Measurements from ENCODE around the gene SLC8A3.

Gene SLC8A3

DNA sequence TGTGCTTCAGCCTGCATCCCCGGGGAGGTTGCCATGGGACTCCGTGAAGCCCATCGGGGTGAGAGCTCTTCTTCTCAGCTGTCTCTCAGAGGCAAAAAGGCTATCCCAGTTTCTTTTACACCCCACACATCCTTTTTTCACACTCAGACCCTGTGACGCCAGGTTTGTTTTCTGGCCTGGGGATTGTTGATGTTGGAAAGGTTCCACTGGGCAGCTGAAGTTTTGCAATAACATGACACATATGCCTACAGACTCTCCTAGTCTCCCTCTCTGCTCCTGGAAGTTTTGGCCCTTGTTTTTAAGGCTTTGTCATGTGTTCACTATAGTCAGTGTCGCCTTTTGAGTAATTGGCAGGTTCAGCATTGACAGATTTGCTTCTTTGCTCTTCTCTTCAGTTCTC is 190.9 kb downstream of the SLC8A3 start:
- no peak for DNase-seq (ENCODE audit: low read depth in 2 of 2)

- no peak for DNase-seq (ENCODE audit: low read depth in 2 of 2)
Measured at GRCh38 chr14:69996216-69996615, 192.5 kb downstream of the SLC8A3 start.

Measured in stimulated activated CD8-positive, alpha-beta memory T cell treated with anti-CD3 and anti-CD28 coated beads, Interleukin-2, amount 100 ng/mL, for 48 hours (primary cell).